Endothelial cell of umbilical vein (primary cell): ENCODE results near the gene LAMA5. TPM values are rescaled to one million over a fixed set of nuclear protein-coding genes. Genes with fewer than 3 reads are reported as not detected.

Experiments
- BruUV-seq: library from RNA; stranded (reverse); fragments of 400-500 nt; replicated peaks from 2 replicates; lab custom pipeline; 2021; lab: Mats Ljungman, UMichigan
- CTCF ChIA-PET: fragments of 300-600, 350-600 bp; sonication (Branson Sonifier 250); formaldehyde crosslinking; loops from one replicate; lab custom pipeline; 2021; ENCODE audit warnings: antibody characterized with exemption, inconsistent platforms; lab: Charles Lee
- POLR2A ChIA-PET: fragments of 300-600, 350-600 bp; sonication (Branson Sonifier 250); formaldehyde crosslinking; loops from one replicate; lab custom pipeline; 2021; ENCODE audit warnings: antibody characterized with exemption, inconsistent platforms; lab: Charles Lee
- DNase-seq: peaks from one replicate; pipeline ENCODE4 v3.0.0-alpha.2; 2011; ENCODE audit warnings: low read depth, low spot score
- FAIRE-seq: peaks from 2 replicates; lab custom pipeline; 2011; peaks lifted over from hg19 to GRCh38; lab: Jason Lieb, UNC
- H2AFZ ChIP-seq: 2 replicates; pipeline ENCODE4 v1.6.0; 2012; ENCODE audit warnings: low read depth, low read length, control low read depth, inconsistent platforms
- H3K27ac ChIP-seq: 2 replicates; pipeline ENCODE4 v1.5.1; 2011; ENCODE audit warnings: low read depth, mild to moderate bottlenecking, control low read depth, low read length, moderate library complexity; ENCODE audit not compliant: insufficient read depth
- H3K27me3 ChIP-seq, 2 experiments: 2 replicates each; pipeline versions ENCODE4 v1.6.0 to v1.6.1; 2011; ENCODE audit warnings: low read length in 2 of 2, mixed read lengths in 1 of 2; ENCODE audit not compliant: control insufficient read depth in 2 of 2, insufficient read depth in 2 of 2
- H3K36me3 ChIP-seq, 2 experiments: 2 replicates in 1 of 2; 3 replicates in 1 of 2; pipeline ENCODE4 v1.5.1; 2011; ENCODE audit warnings: low read length in 2 of 2, mild to moderate bottlenecking in 1 of 2, moderate library complexity in 1 of 2; ENCODE audit not compliant: control insufficient read depth in 2 of 2, insufficient read depth in 2 of 2; ENCODE audit errors: extremely low read depth in 1 of 2
- H3K4me1 ChIP-seq: 3 replicates; pipeline ENCODE4 v1.5.1; 2011; ENCODE audit warnings: mild to moderate bottlenecking, low read length; ENCODE audit not compliant: control insufficient read depth, insufficient read depth; ENCODE audit errors: extremely low read depth
- H3K4me2 ChIP-seq: 2 replicates; pipeline ENCODE4 v1.6.1; 2011; ENCODE audit warnings: low read length, control low read depth, mixed read lengths; ENCODE audit not compliant: insufficient read depth
- H3K4me3 ChIP-seq, 3 experiments: fragments of 200-600 bp in 1 of 3; sonication (generic), shearing (Covaris generic) in 1 of 3; replicated peaks in 1 of 3; 2 replicates each; pipeline ENCODE4 v1.5.1; 2011 to 2016; ENCODE audit warnings: control low read depth in 3 of 3, low read length in 3 of 3, mild to moderate bottlenecking in 2 of 3, inconsistent platforms in 1 of 3, low read depth in 1 of 3, moderate library complexity in 1 of 3; ENCODE audit not compliant: insufficient read depth in 1 of 3
- H3K79me2 ChIP-seq: 2 replicates; pipeline ENCODE4 v1.6.0; 2012; ENCODE audit warnings: low read length, inconsistent platforms; ENCODE audit not compliant: control insufficient read depth, insufficient read depth
- H3K9ac ChIP-seq: replicated peaks from 2 replicates; pipeline ENCODE3; 2011; ENCODE audit warnings: low read length, control low read depth; ENCODE audit not compliant: insufficient read depth; ENCODE audit errors: extremely low read depth
- H3K9me1 ChIP-seq: replicated peaks from 3 replicates; pipeline ENCODE4 v1.6.0; 2011; ENCODE audit warnings: mild to moderate bottlenecking, low read length; ENCODE audit not compliant: control insufficient read depth, insufficient read depth; ENCODE audit errors: extremely low read depth
- H3K9me3 ChIP-seq: replicated peaks from 2 replicates; pipeline ENCODE4 v1.5.1; 2012; ENCODE audit warnings: low read length, inconsistent platforms; ENCODE audit not compliant: control insufficient read depth, insufficient read depth
- H4K20me1 ChIP-seq: replicated peaks from 2 replicates; pipeline ENCODE3; 2011; ENCODE audit warnings: mild to moderate bottlenecking, low read length; ENCODE audit not compliant: control insufficient read depth, insufficient read depth; ENCODE audit errors: extremely low read depth
- EZH2 ChIP-seq: IDR thresholded peaks from 2 replicates; pipeline ENCODE4 v1.6.1; 2012; ENCODE audit warnings: borderline replicate concordance, low read depth, mild to moderate bottlenecking, moderate library complexity, low read length, inconsistent platforms; ENCODE audit not compliant: severe bottlenecking
- FOS ChIP-seq: IDR thresholded peaks from 2 replicates; pipeline ENCODE4 v1.6.1; 2011; ENCODE audit warnings: mild to moderate bottlenecking, low read length, moderate library complexity, borderline replicate concordance; ENCODE audit not compliant: insufficient read depth
- GATA2 ChIP-seq: IDR thresholded peaks from 2 replicates; pipeline ENCODE4 v1.7.0; 2011; ENCODE audit warnings: low read depth, mild to moderate bottlenecking, moderate library complexity, mixed read lengths, low read length; ENCODE audit not compliant: insufficient read length, insufficient read depth
- JUN ChIP-seq: IDR thresholded peaks from 2 replicates; pipeline ENCODE4 v1.6.1; 2011; ENCODE audit warnings: borderline replicate concordance, low read depth; ENCODE audit not compliant: insufficient read length, insufficient read depth
- MYC ChIP-seq: IDR thresholded peaks from one replicate; pipeline ENCODE4 v1.6.1; 2011; ENCODE audit warnings: mild to moderate bottlenecking, low read depth, low read length
- POLR2AphosphoS5 ChIP-seq: IDR thresholded peaks from 2 replicates; pipeline ENCODE4 v1.6.1; 2012; ENCODE audit warnings: low read depth, mild to moderate bottlenecking, control low read depth, low read length, moderate library complexity; ENCODE audit not compliant: insufficient read depth
- dilution Hi-C: fragments of 300-500 bp; cut with MboI; formaldehyde crosslinking; loops from one replicate; pipeline ENCODE4 v1.15.0; 2019; ENCODE audit warnings: low sequenced_read_pairs; ENCODE audit not compliant: extremely low pct_ligation_motif_present
- intact Hi-C: fragments of 100-400 bp; cut with micrococcal nuclease; formaldehyde crosslinking; loops from one replicate; pipeline ENCODE4 v1.10.0; 2022
- polyA plus RNA-seq, 4 experiments: library from polyadenylated mRNA; depleted of rRNA in 3 of 4; stranded (reverse) in 3 of 4; unstranded in 1 of 4; fragments of >200 nt; gene quantifications; 2 replicates each; pipeline versions ENCODE4 v1.2.1 to v1.2.3, GENCODE V29; 2011 to 2012; ENCODE audit warnings: missing spikeins in 1 of 4
- total RNA-seq: library from RNA; stranded (reverse); gene quantifications from 2 replicates; pipeline ENCODE4 v1.2.3, GENCODE V29; 2021
- TF ChIP-seq, protein P1 (sequence below), 2 donors: IDR thresholded peaks; 1 replicate in 1 of 2; 2 replicates in 1 of 2; pipeline ENCODE4 v1.5.1; 2011; ENCODE audit warnings: low read length in 2 of 2, mild to moderate bottlenecking in 2 of 2, moderate library complexity in 2 of 2, control low read depth in 1 of 2, inconsistent platforms in 1 of 2, low read depth in 1 of 2; ENCODE audit not compliant: insufficient read depth in 1 of 2; ENCODE audit errors: extremely low read depth in 1 of 2
- TF ChIP-seq, protein P2 (sequence below): IDR thresholded peaks from 2 replicates; pipeline ENCODE4 v1.6.1; 2011; ENCODE audit not compliant: insufficient read depth, insufficient read length

LAMA5 gene
- total and polyA plus RNA-seq, 2 donors (not counting 3 experiments of a cell fraction or from before 2014, with no cell fraction given): 24.0 to 145 TPM

DNA sequence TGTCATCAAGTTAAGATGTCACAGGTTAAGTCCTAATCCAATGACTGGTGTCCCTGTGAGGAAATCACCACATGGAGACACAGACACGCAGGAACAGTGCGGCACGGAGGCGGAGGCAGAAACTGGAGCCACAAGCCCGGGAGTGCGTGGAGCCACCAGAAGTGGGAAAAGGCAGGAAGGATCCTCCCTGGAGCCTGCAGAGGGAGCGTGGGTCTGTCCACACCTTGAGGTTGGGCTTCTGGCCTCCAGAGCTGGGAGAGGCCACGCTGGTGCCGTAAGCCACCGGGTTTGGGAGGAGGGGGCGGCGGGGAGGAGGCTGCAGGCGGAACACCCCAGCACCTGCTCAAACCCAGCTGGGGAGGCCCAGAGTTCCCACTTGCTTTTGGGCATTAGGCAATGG is 36.2 kb upstream of the LAMA5 start:
- Histone ChIP-seq H3K9me1 (no peaks in the 10 kb centered on the region), H3K4me1 (peaks cover 11% of the 10 kb centered on the region), H3K4me2 (no peak overlapping the region), H4K20me1 (no peaks in the 10 kb centered on the region), H3K27me3 (no peaks in the 10 kb centered on the region), H3K9me3 (no peaks in the 10 kb centered on the region), H3K79me2 (peaks cover 7% of the 10 kb centered on the region), H2AFZ (no peak overlapping the region), H3K27ac (no peak overlapping the region), H3K36me3 (peaks cover 0 to 1% of the 10 kb centered on the region in 2 experiments), H3K4me3 (no peak overlapping the region), H3K9ac (no peak overlapping the region)
- dilution Hi-C loops: no loop called here
- ChIA-PET CTCF (interaction anchor here (1.0 kb wide), 1 partner anchor 102 kb away, joined by 4 read pairs; no protein-coding TSS in a partner anchor), POLR2A (no interaction called here)
- BruUV-seq: no TSS peak
- intact Hi-C loops: no loop called here
- DNase-seq: no peak
- no peak for FAIRE-seq
- TF ChIP-seq GATA2 (no peak), POLR2AphosphoS5 (no peak), MYC (no peak), EZH2 (no peak), FOS (no peak), JUN (no peak)
- TF ChIP-seq, protein P1, sequence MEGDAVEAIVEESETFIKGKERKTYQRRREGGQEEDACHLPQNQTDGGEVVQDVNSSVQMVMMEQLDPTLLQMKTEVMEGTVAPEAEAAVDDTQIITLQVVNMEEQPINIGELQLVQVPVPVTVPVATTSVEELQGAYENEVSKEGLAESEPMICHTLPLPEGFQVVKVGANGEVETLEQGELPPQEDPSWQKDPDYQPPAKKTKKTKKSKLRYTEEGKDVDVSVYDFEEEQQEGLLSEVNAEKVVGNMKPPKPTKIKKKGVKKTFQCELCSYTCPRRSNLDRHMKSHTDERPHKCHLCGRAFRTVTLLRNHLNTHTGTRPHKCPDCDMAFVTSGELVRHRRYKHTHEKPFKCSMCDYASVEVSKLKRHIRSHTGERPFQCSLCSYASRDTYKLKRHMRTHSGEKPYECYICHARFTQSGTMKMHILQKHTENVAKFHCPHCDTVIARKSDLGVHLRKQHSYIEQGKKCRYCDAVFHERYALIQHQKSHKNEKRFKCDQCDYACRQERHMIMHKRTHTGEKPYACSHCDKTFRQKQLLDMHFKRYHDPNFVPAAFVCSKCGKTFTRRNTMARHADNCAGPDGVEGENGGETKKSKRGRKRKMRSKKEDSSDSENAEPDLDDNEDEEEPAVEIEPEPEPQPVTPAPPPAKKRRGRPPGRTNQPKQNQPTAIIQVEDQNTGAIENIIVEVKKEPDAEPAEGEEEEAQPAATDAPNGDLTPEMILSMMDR (IDR thresholded peaks at IDR 0.05; ENCODE audit: extremely low read depth in 1 of 2, insufficient read depth in 1 of 2, low read depth in 1 of 2, low read length in 2 of 2): no peak
- TF ChIP-seq, protein P2, sequence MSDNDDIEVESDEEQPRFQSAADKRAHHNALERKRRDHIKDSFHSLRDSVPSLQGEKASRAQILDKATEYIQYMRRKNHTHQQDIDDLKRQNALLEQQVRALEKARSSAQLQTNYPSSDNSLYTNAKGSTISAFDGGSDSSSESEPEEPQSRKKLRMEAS: no peak
